ENCODE measurements around the gene TINCR. TPM values are rescaled to one million over a fixed set of nuclear protein-coding genes. Genes with fewer than 3 reads are reported as not detected.

TINCR gene
- total RNA-seq, 1 experiment from 2014 or later: 0.17 TPM

- Histone ChIP-seq H3K79me1 (ENCODE audit: insufficient read depth, low read depth, low read length, poor library complexity, severe bottlenecking) (no peaks in the 10 kb centered on the region), H3K23me2 (ENCODE audit: insufficient read length, low read depth, low read length, poor library complexity, severe bottlenecking) (no peaks in the 10 kb centered on the region), H3K18ac (ENCODE audit: insufficient read length, low read depth, low read length) (no peak overlapping the region), H4K20me1 (ENCODE audit: control insufficient read depth, insufficient read depth, insufficient read length) (no peaks in the 10 kb centered on the region), H3K56ac (ENCODE audit: insufficient read length, low read depth, low read length) (no peak overlapping the region), H2BK15ac (ENCODE audit: low read depth, low read length) (no peak overlapping the region), H4K8ac (replicated peaks; ENCODE audit: insufficient read length, low read depth, low read length) (no peak overlapping the region), H3K4ac (ENCODE audit: low read depth, low read length) (no peak overlapping the region), H2BK120ac (ENCODE audit: low read depth, low read length, poor library complexity, severe bottlenecking) (no peak overlapping the region), H2BK20ac (ENCODE audit: low read depth, low read length, poor library complexity, severe bottlenecking) (no peak overlapping the region), H2BK12ac (ENCODE audit: insufficient read length, low read depth, low read length) (no peak overlapping the region), H2AFZ (ENCODE audit: low read length) (no peak overlapping the region), H4K5ac (ENCODE audit: insufficient read length, low read depth, low read length) (no peak overlapping the region), H3K23ac (ENCODE audit: insufficient read length, low read depth, low read length) (no peak overlapping the region), H4K91ac (ENCODE audit: insufficient read length, low read depth, low read length) (no peak overlapping the region), H3K27ac (ENCODE audit: insufficient read length, low read depth, low read length) (no peak overlapping the region), H2AK5ac (ENCODE audit: insufficient read length, low read length) (no peak overlapping the region), H3K14ac (ENCODE audit: insufficient read depth, low read length) (no peak overlapping the region), H3K4me2 (ENCODE audit: insufficient read depth, insufficient read length, low read length) (no peak overlapping the region), H3K79me2 (ENCODE audit: insufficient read depth, low read length) (no peaks in the 10 kb centered on the region), H3K4me1 (ENCODE audit: insufficient read depth, low read length) (no peaks in the 10 kb centered on the region; the same call in 1 of the 2 replicates), H3K27me3 (ENCODE audit: insufficient read depth, low read length) (no peaks in the 10 kb centered on the region), H3T11ph (ENCODE audit: low read length) (no peak overlapping the region), H3K9ac (ENCODE audit: extremely low read depth, insufficient read length, low read length) (no peak overlapping the region), H3K9me3 (ENCODE audit: control insufficient read depth, low read depth, low read length) (no peaks in the 10 kb centered on the region), H2BK5ac (ENCODE audit: insufficient read length, low read length) (no peak overlapping the region)
- Mint-ChIP-seq H3K4me1 (peaks cover 5 to 10% of the 10 kb centered on the region in 2 experiments), H3K27me3 (ENCODE audit: low read depth) (no peaks in the 10 kb centered on the region), H3K9me3 (no peaks in the 10 kb centered on the region; a peak in 1 of 5 replicates), H3K36me3 (ENCODE audit: insufficient read depth in 1 of 3, low read depth in 3 of 3) (peaks cover 41 to 89% (median 80%) of the 10 kb centered on the region in 3 experiments), H3K27ac (no peak overlapping the region), H3K4me3 (no peak overlapping the region)
- TF ChIP-seq CTCF (conservative IDR thresholded peaks at IDR 0.05): no peak
- DNase-seq: no peak
- WGBS (ENCODE audit: extremely low coverage, insufficient read length, low lambda C conversion rate): no CpG with 5 or more reads among the region's 17 CpGs
These were observed 23.7 kb upstream of the TINCR start for GRCh38 chr19:5591476-5591875.
